SU-DHL-6 (cell line): ENCODE measurements around the gene RPL22L1.

Experiments
- EZH2phosphoT487 ChIP-seq: fragments of 200-600 bp; sonication (generic), shearing (Covaris generic); conservative IDR thresholded peaks from 2 replicates; pipeline ENCODE4 v1.6.1; 2018; ENCODE audit warnings: mild to moderate bottlenecking, antibody characterized with exemption, low read length, moderate library complexity, mixed read lengths
- TF ChIP-seq, protein P1 (sequence below): fragments of 200-600 bp; sonication (generic); IDR thresholded peaks from one replicate; pipeline ENCODE4 v1.5.1; 2017; ENCODE audit warnings: antibody characterized with exemption, mild to moderate bottlenecking, low read length, moderate library complexity; ENCODE audit not compliant: insufficient read depth, poor library complexity, severe bottlenecking

DNA sequence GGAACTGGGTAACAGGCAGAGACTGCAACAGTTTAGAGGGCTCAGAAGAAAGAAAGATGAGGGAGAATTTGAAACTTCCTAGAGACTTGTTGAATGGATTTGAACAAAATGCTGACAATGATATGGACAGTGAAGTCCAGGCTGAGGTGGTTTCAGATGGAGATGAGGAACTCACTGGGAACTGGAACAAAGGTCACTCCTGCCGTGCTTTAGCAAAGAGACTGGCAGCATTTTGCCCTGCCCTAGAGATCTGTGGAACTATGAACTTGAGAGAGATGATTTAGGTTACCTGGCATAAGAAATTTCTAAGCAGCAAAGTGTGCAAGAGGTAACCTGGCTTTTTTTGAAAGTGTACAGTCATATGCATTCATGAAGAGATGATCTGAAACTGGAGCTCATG lies 26.8 kb upstream of the RPL22L1 start:
- TF ChIP-seq, protein P1, sequence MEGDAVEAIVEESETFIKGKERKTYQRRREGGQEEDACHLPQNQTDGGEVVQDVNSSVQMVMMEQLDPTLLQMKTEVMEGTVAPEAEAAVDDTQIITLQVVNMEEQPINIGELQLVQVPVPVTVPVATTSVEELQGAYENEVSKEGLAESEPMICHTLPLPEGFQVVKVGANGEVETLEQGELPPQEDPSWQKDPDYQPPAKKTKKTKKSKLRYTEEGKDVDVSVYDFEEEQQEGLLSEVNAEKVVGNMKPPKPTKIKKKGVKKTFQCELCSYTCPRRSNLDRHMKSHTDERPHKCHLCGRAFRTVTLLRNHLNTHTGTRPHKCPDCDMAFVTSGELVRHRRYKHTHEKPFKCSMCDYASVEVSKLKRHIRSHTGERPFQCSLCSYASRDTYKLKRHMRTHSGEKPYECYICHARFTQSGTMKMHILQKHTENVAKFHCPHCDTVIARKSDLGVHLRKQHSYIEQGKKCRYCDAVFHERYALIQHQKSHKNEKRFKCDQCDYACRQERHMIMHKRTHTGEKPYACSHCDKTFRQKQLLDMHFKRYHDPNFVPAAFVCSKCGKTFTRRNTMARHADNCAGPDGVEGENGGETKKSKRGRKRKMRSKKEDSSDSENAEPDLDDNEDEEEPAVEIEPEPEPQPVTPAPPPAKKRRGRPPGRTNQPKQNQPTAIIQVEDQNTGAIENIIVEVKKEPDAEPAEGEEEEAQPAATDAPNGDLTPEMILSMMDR: no peak
- no peak for TF ChIP-seq EZH2phosphoT487
